ENCODE data around the gene RAB35.

The RAB35 gene

DNA sequence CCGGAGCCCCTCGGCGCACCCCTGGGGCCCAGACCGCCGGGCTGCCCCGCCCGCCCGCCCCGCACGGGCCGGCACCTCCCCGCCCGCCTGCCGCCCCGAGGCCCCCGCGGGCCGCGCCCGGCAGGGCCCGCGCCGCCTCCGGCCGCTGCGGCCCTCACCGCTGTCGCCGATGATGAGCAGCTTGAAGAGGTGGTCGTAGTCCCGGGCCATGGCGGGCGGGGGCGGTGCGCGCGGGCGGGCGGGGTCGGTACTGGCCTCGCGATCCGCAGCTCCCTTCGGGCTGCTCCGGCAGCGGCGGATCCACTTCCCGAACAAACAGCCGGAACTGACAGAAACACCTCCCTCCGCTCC, at the start of gene RAB35:
Gene RAB35, minus strand, starts transcription at position 313 of the 351 bp plus-strand sequence. Its CDS starts 103 bp downstream, at position 210.
- Mint-ChIP-seq H3K27me3 (no peaks in the 10 kb centered on the region), H3K4me1 (ENCODE audit: low read depth) (peaks cover 72% of the 10 kb centered on the region), H3K9me3 (ENCODE audit: low read depth) (no peaks in the 10 kb centered on the region), H3K36me3 (peaks cover 12% of the 10 kb centered on the region), H3K27ac (peak within 1 kb of the TSS; percentile 87), H3K4me3 (peak within 1 kb of the TSS; percentile 92)

DNA sequence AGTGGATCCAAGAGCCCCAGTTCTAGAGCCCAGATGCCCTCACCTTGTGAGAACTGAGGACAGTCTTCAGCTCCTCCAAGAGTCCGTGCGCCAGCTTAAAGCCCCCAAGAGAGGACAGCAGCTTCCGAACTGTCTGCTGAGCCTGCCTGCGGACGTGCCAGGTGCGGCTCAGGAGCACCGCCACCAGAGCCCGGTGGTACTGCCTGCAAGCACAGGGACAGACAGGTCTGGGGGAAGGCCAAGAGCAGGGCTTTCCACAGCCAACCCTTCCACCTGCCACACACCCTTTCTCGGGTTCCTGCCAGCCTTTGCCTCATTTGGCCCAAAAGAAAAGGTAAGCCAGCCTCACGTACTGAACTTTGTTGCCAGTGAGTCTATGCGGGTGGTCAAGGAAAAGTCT, 47.7 kb upstream of the RAB35 start:
- Mint-ChIP-seq H3K27me3 (no peaks in the 10 kb centered on the region), H3K9me3 (ENCODE audit: low read depth) (no peaks in the 10 kb centered on the region), H3K36me3 (peaks cover 5% of the 10 kb centered on the region), H3K27ac (no peak overlapping the region), H3K4me3 (no peak overlapping the region), H3K4me1 (ENCODE audit: low read depth) (no peaks in the 10 kb centered on the region)

DNA sequence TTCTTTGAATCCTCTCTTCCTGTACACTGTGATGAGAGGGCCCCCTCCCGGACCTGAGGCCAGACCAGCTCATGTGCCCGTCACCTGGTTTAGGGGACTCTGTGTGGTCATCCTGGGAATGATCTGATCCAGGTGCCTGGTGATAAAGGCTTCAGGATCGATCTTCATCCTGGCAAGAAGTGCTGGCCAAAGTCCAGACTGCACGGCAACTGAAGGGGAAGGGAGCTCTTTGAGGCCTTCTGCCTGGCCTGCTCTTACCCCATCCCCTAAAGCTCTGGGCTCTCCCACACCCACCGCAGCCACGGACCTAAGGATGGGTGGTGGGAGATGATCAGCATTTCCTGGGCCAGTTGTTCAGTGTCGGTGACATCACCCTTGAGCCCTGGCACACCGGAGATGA, 46.2 kb upstream of the RAB35 start:
- no peak overlapping the region for H3K4me3 Mint-ChIP-seq
- no peak overlapping the region for H3K27ac Mint-ChIP-seq
- peaks cover 3% of the 10 kb centered on the region for H3K36me3 Mint-ChIP-seq
- H3K9me3 Mint-ChIP-seq (ENCODE audit: low read depth), result no peaks in the 10 kb centered on the region
- no peaks in the 10 kb centered on the region for H3K4me1 Mint-ChIP-seq (ENCODE audit: low read depth)
- no peaks in the 10 kb centered on the region for H3K27me3 Mint-ChIP-seq

DNA sequence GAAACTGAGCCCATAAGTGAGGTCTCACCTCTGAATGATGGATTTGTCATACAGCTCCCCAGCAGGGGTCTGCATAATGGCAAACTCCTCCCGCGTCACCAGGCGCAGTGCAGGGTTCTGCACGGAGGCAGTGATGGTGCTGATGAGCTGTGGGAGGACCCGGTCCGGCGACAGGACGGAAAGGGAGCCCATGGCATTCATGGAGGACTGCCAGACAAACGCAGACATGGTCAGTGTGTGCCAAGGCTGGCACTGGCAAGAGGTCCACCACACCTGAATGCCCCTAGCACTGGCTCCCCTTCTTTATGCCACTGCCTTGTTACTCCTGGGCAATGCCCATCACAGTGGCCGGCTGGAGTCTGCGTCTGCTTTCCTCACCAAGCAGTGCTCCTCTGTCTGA, 45.3 kb upstream of the RAB35 start:
- peaks cover 6% of the 10 kb centered on the region for H3K36me3 Mint-ChIP-seq
- no peak overlapping the region for H3K27ac Mint-ChIP-seq
- no peak overlapping the region for H3K4me3 Mint-ChIP-seq
- H3K27me3 Mint-ChIP-seq, result no peaks in the 10 kb centered on the region
- no peaks in the 10 kb centered on the region for H3K4me1 Mint-ChIP-seq (ENCODE audit: low read depth)
- no peaks in the 10 kb centered on the region for H3K9me3 Mint-ChIP-seq (ENCODE audit: low read depth)

DNA sequence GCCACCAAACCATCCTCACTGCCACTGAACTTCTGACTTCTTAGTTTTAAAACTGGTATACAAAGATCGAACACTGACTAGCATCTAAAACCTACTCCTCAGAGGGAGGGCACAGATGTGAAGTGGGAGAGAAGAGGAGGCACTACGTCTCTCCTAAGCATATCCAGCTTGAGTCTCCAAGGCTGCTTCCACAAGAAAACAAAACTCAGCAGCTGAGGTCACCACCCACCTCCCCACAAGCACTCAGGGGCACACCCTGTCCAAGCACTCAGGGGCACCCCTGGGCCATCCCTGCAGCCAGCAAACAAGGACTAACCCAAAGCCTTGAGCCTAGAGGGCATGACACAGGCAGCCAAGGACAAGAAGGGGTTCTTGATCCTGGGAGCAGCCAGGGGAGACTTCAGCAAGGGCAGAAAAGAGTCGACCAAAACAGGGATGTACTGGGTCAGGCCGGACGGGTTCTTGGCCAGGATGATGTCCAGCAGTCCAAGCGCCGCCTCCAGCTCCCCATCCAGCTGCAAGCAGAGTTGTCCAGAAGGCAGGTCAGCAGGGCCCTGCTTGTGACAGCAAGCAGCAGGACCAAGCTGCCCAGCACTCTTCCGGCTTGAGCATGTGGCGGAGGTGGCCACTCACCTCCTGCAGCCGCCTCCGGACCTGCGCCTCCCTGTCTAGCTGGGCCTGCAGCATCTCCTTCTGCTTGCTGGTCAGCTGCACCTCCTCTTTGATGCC, 43.1 kb upstream of the RAB35 start:
- H3K9me3 Mint-ChIP-seq (ENCODE audit: low read depth), result no peaks in the 10 kb centered on the region
- no peak overlapping the region for H3K27ac Mint-ChIP-seq
- no peak overlapping the region for H3K4me3 Mint-ChIP-seq
- peaks cover 8% of the 10 kb centered on the region for H3K36me3 Mint-ChIP-seq
- no peaks in the 10 kb centered on the region for H3K4me1 Mint-ChIP-seq (ENCODE audit: low read depth)
- no peaks in the 10 kb centered on the region for H3K27me3 Mint-ChIP-seq

GRCh38 chr12:120158351-120158750, 41.8 kb upstream of the RAB35 start:
- no peaks in the 10 kb centered on the region for H3K27me3 Mint-ChIP-seq
- H3K4me1 Mint-ChIP-seq (ENCODE audit: low read depth), result no peaks in the 10 kb centered on the region
- H3K36me3 Mint-ChIP-seq, result peaks cover 8% of the 10 kb centered on the region
- H3K27ac Mint-ChIP-seq, result no peak overlapping the region
- no peaks in the 10 kb centered on the region for H3K9me3 Mint-ChIP-seq (ENCODE audit: low read depth)
- H3K4me3 Mint-ChIP-seq, result no peak overlapping the region

- Mint-ChIP-seq H3K4me1 (ENCODE audit: low read depth) (no peaks in the 10 kb centered on the region), H3K27me3 (no peaks in the 10 kb centered on the region), H3K36me3 (peaks cover 9% of the 10 kb centered on the region), H3K27ac (no peak overlapping the region), H3K4me3 (no peak overlapping the region), H3K9me3 (ENCODE audit: low read depth) (no peaks in the 10 kb centered on the region)
These were observed 41.1 kb upstream of the RAB35 start for GRCh38 chr12:120157678-120158077.

- no peak overlapping the region for H3K27ac Mint-ChIP-seq
- H3K4me1 Mint-ChIP-seq (ENCODE audit: low read depth), result no peaks in the 10 kb centered on the region
- H3K36me3 Mint-ChIP-seq, result peaks cover 10% of the 10 kb centered on the region
- H3K27me3 Mint-ChIP-seq, result no peaks in the 10 kb centered on the region
- H3K9me3 Mint-ChIP-seq (ENCODE audit: low read depth), result no peaks in the 10 kb centered on the region
- no peak overlapping the region for H3K4me3 Mint-ChIP-seq
These were observed 40.0 kb upstream of the RAB35 start for GRCh38 chr12:120156315-120157259.

GRCh38 chr12:120155072-120155471, 38.5 kb upstream of the RAB35 start:
- H3K9me3 Mint-ChIP-seq (ENCODE audit: low read depth), result no peaks in the 10 kb centered on the region
- no peaks in the 10 kb centered on the region for H3K4me1 Mint-ChIP-seq (ENCODE audit: low read depth)
- H3K36me3 Mint-ChIP-seq, result peaks cover 7% of the 10 kb centered on the region
- no peak overlapping the region for H3K27ac Mint-ChIP-seq
- no peak overlapping the region for H3K4me3 Mint-ChIP-seq
- no peaks in the 10 kb centered on the region for H3K27me3 Mint-ChIP-seq

- H3K36me3 Mint-ChIP-seq, result peaks cover 7% of the 10 kb centered on the region
- H3K9me3 Mint-ChIP-seq (ENCODE audit: low read depth), result no peaks in the 10 kb centered on the region
- H3K27ac Mint-ChIP-seq, result no peak overlapping the region
- H3K4me1 Mint-ChIP-seq (ENCODE audit: low read depth), result no peaks in the 10 kb centered on the region
- H3K27me3 Mint-ChIP-seq, result no peaks in the 10 kb centered on the region
- no peak overlapping the region for H3K4me3 Mint-ChIP-seq
These were observed 34.5 kb upstream of the RAB35 start for GRCh38 chr12:120150919-120151525.

DNA sequence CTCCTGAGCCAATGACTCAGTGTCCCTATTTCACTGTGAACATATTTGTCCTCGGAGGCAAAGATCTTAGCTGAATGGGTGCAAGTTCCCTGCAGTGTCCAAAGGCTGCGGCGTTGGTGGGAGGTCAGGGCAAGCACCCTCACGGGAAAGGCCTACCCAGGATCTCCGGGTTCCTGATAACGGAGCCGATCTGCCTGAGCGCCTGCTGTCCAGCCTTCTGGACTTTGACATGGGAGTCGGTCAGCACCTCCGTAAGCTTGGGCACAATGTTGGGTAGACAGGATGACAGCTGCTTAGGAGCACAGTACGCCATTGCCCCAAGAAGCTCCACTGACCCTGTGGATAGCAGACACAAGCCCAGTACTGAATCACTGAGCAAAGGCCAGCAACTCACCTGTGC, 31.5 kb upstream of the RAB35 start:
- H3K27ac Mint-ChIP-seq, result no peak overlapping the region
- H3K4me3 Mint-ChIP-seq, result no peak overlapping the region
- peaks cover 7% of the 10 kb centered on the region for H3K36me3 Mint-ChIP-seq
- no peaks in the 10 kb centered on the region for H3K27me3 Mint-ChIP-seq
- no peaks in the 10 kb centered on the region for H3K9me3 Mint-ChIP-seq (ENCODE audit: low read depth)
- no peaks in the 10 kb centered on the region for H3K4me1 Mint-ChIP-seq (ENCODE audit: low read depth)

- Mint-ChIP-seq H3K27me3 (no peaks in the 10 kb centered on the region), H3K4me1 (ENCODE audit: low read depth) (no peaks in the 10 kb centered on the region), H3K36me3 (peaks cover 5% of the 10 kb centered on the region), H3K9me3 (ENCODE audit: low read depth) (no peaks in the 10 kb centered on the region), H3K27ac (no peak overlapping the region), H3K4me3 (no peak overlapping the region)
These were observed 28.6 kb upstream of the RAB35 start for GRCh38 chr12:120145164-120145563.

DNA sequence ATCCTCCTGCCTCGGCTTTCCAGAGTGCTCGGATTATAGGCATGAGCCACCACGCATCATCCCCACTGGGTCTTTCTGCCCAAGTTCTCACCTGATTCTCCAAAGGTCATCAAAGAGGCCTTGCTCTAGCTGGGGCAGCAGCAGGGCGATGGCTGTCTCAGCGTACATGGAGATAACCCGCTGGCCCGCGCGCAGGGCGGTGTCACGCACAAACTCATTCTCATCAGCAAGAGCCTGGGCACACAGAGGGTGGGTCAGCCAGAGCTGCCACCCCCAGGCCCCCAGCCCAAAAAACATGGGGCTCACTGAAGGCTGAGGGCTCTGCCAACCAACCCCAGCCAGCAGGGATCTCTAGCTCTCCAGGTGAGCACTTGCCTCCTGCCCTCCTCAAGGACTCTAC, 27.7 kb upstream of the RAB35 start:
- H3K9me3 Mint-ChIP-seq (ENCODE audit: low read depth), result no peaks in the 10 kb centered on the region
- H3K36me3 Mint-ChIP-seq, result peaks cover 8% of the 10 kb centered on the region
- no peaks in the 10 kb centered on the region for H3K4me1 Mint-ChIP-seq (ENCODE audit: low read depth)
- no peaks in the 10 kb centered on the region for H3K27me3 Mint-ChIP-seq
- H3K27ac Mint-ChIP-seq, result no peak overlapping the region
- no peak overlapping the region for H3K4me3 Mint-ChIP-seq

- Mint-ChIP-seq H3K36me3 (peaks cover 4% of the 10 kb centered on the region), H3K4me1 (ENCODE audit: low read depth) (no peaks in the 10 kb centered on the region), H3K27me3 (no peaks in the 10 kb centered on the region), H3K4me3 (no peak overlapping the region), H3K27ac (no peak overlapping the region), H3K9me3 (ENCODE audit: low read depth) (no peaks in the 10 kb centered on the region)
These were observed 25.8 kb upstream of the RAB35 start for GRCh38 chr12:120142231-120142877.

GRCh38 chr12:120141336-120141735, 24.8 kb upstream of the RAB35 start:
- no peak overlapping the region for H3K27ac Mint-ChIP-seq
- no peaks in the 10 kb centered on the region for H3K9me3 Mint-ChIP-seq (ENCODE audit: low read depth)
- H3K4me1 Mint-ChIP-seq (ENCODE audit: low read depth), result no peaks in the 10 kb centered on the region
- no peak overlapping the region for H3K4me3 Mint-ChIP-seq
- peaks cover 4% of the 10 kb centered on the region for H3K36me3 Mint-ChIP-seq
- no peaks in the 10 kb centered on the region for H3K27me3 Mint-ChIP-seq

All from activated naive CD8-positive, alpha-beta T cell (primary cell).